Astrocyte of the cerebellum (primary cell): Measurements from ENCODE around the gene TXNDC11.

Experiments
- DNase-seq: peaks from one replicate; pipeline ENCODE4 v3.0.0-alpha.2; 2011; ENCODE audit warnings: low read depth
- H3K4me3 ChIP-seq: 2 replicates; pipeline ENCODE4 v1.5.1; 2011; ENCODE audit warnings: mild to moderate bottlenecking, low read depth, low read length, moderate library complexity
- in situ Hi-C: cut with HindIII; loops from 2 replicates; pipeline ENCODE4 v1.10.0; 2017; ENCODE audit warnings: low sequenced_read_pairs
- TF ChIP-seq, protein P1 (sequence below): IDR thresholded peaks from 2 replicates; pipeline ENCODE4 v1.5.1; 2012; ENCODE audit warnings: low read length, low read depth, moderate library complexity, mild to moderate bottlenecking; ENCODE audit errors: missing control alignments

The TXNDC11 gene

DNA sequence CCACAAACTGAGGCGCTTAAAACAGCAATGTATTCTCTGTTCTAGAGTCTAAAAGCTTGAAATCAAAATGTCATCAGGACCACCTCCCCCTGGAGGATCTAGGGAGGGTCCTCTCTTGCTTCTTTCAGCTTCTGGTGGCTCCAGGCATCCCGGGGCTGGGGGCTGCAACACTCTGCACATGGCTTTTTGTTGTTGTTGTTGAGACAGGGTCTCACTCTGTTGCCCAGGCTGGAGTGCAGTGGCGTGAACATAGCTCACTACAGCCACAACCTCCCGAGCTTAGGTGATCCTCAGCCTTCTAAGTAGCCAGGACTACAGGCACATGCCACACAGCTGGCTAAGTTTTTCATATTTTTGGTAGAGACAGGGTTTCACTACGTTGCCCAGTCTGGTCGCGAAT is 111.4 kb downstream of the TXNDC11 start:
- TF ChIP-seq, protein P1, sequence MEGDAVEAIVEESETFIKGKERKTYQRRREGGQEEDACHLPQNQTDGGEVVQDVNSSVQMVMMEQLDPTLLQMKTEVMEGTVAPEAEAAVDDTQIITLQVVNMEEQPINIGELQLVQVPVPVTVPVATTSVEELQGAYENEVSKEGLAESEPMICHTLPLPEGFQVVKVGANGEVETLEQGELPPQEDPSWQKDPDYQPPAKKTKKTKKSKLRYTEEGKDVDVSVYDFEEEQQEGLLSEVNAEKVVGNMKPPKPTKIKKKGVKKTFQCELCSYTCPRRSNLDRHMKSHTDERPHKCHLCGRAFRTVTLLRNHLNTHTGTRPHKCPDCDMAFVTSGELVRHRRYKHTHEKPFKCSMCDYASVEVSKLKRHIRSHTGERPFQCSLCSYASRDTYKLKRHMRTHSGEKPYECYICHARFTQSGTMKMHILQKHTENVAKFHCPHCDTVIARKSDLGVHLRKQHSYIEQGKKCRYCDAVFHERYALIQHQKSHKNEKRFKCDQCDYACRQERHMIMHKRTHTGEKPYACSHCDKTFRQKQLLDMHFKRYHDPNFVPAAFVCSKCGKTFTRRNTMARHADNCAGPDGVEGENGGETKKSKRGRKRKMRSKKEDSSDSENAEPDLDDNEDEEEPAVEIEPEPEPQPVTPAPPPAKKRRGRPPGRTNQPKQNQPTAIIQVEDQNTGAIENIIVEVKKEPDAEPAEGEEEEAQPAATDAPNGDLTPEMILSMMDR = no peak
- no peak overlapping the region for H3K4me3 ChIP-seq
- no peak for DNase-seq
- in situ Hi-C loops = no loop called here

DNA sequence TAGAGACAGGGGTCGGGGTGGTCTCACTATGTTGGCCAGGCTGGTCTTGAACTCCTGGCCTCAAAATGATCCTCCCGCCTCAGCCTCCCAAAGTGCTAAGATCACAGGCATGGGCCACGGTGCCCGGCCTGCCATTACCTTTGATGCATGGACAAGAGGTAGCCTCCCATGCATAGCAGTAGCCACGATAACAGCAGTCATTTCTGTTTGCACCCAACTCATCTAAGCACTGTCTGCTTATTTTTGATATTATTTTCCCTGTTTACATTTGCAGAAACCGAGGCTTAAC is 111.9 kb downstream of the TXNDC11 start:
- H3K4me3 ChIP-seq = no peak overlapping the region
- no peak for DNase-seq
- TF ChIP-seq, protein P1 = no peak
- in situ Hi-C loops = no loop called here

- in situ Hi-C loops = no loop called here
- TF ChIP-seq, protein P1 = no peak
- no peak overlapping the region for H3K4me3 ChIP-seq
- DNase-seq = no peak
These were observed 112.5 kb downstream of the TXNDC11 start for GRCh38 chr16:11630046-11630767.
